ENCODE results near the gene ZBTB20.

ZBTB20 gene

GRCh38 chr3:114379266-114379665 is 767.8 kb downstream of the ZBTB20 start:
- DNase-seq: no peak

GRCh38 chr3:114378760-114379159 is 768.3 kb downstream of the ZBTB20 start:
- DNase-seq: no peak

GRCh38 chr3:114377426-114377825 is 769.7 kb downstream of the ZBTB20 start:
- DNase-seq: no peak

- no peak for DNase-seq
These were observed 770.4 kb downstream of the ZBTB20 start for GRCh38 chr3:114376516-114377185.

GRCh38 chr3:114375608-114376421 is 771.3 kb downstream of the ZBTB20 start:
- DNase-seq: no peak

GRCh38 chr3:114374433-114374990 is 772.6 kb downstream of the ZBTB20 start:
- no peak for DNase-seq

- DNase-seq: no peak
These were observed 776.4 kb downstream of the ZBTB20 start for GRCh38 chr3:114370537-114371174.

GRCh38 chr3:114365909-114366308 is 781.2 kb downstream of the ZBTB20 start:
- no peak for DNase-seq

- DNase-seq: no peak
These were observed 782.1 kb downstream of the ZBTB20 start for GRCh38 chr3:114364806-114365654.

GRCh38 chr3:114363554-114364202 is 783.4 kb downstream of the ZBTB20 start:
- DNase-seq: no peak

GRCh38 chr3:114362815-114363214 is 784.3 kb downstream of the ZBTB20 start:
- no peak for DNase-seq

- DNase-seq: no peak
These were observed 785.7 kb downstream of the ZBTB20 start for GRCh38 chr3:114361391-114361790.

GRCh38 chr3:114356525-114356924 is 790.6 kb downstream of the ZBTB20 start:
- DNase-seq: no peak

GRCh38 chr3:114356066-114356465 is 791.0 kb downstream of the ZBTB20 start:
- DNase-seq: no peak

- DNase-seq: no peak
These were observed 791.4 kb downstream of the ZBTB20 start for GRCh38 chr3:114355653-114356052.

- DNase-seq: no peak
These were observed 795.3 kb downstream of the ZBTB20 start for GRCh38 chr3:114351822-114352145.

- no peak for DNase-seq
These were observed 795.8 kb downstream of the ZBTB20 start for GRCh38 chr3:114351123-114351821.

- DNase-seq: no peak
These were observed 796.4 kb downstream of the ZBTB20 start for GRCh38 chr3:114350690-114351089.

- no peak for DNase-seq
These were observed 796.8 kb downstream of the ZBTB20 start for GRCh38 chr3:114350271-114350670.

- no peak for DNase-seq
These were observed 802.6 kb downstream of the ZBTB20 start for GRCh38 chr3:114344492-114344891.

- DNase-seq: no peak
These were observed 808.3 kb downstream of the ZBTB20 start for GRCh38 chr3:114338651-114339357.

All from NCI-H1436 (cell line).